ENCODE data around the gene LRP1. TPM values are rescaled to one million over a fixed set of nuclear protein-coding genes. Genes with fewer than 3 reads are reported as not detected.

Gene LRP1
- total RNA-seq, 1 experiment from 2014 or later: 12.4 TPM

- H3K27ac Mint-ChIP-seq (ENCODE audit: unreplicated experiment): no peak overlapping the region
- H3K36me3 Mint-ChIP-seq (ENCODE audit: insufficient read depth, unreplicated experiment): peaks cover 18% of the 10 kb centered on the region
- no peaks in the 10 kb centered on the region for H3K4me1 Mint-ChIP-seq (ENCODE audit: low read depth, unreplicated experiment)
- TF ChIP-seq CTCF (IDR thresholded peaks at IDR 0.05; ENCODE audit: unreplicated experiment): no peak
- intact Hi-C loops (cut with micrococcal nuclease; ENCODE audit: unreplicated experiment): no loop called here
- H3K27me3 Mint-ChIP-seq (ENCODE audit: unreplicated experiment): peaks cover 48% of the 10 kb centered on the region
- DNase-seq: no peak
- no TSS peak for BruUV-seq (replicated peaks)
- no peaks in the 10 kb centered on the region for H3K9me3 Mint-ChIP-seq (ENCODE audit: low read depth, unreplicated experiment)
- no peak overlapping the region for H3K4me3 Mint-ChIP-seq (ENCODE audit: low read depth, unreplicated experiment)
- CTCF ChIA-PET: no interaction called here
These were observed 2.7 kb downstream of the LRP1 start for GRCh38 chr12:57130941-57131340.

- Mint-ChIP-seq H3K9me3 (ENCODE audit: low read depth, unreplicated experiment) (no peaks in the 10 kb centered on the region), H3K4me3 (ENCODE audit: low read depth, unreplicated experiment) (no peak overlapping the region), H3K27me3 (ENCODE audit: unreplicated experiment) (peaks cover 48% of the 10 kb centered on the region), H3K27ac (ENCODE audit: unreplicated experiment) (no peak overlapping the region), H3K4me1 (ENCODE audit: low read depth, unreplicated experiment) (no peaks in the 10 kb centered on the region), H3K36me3 (ENCODE audit: insufficient read depth, unreplicated experiment) (peaks cover 17% of the 10 kb centered on the region)
- no peak for TF ChIP-seq CTCF (IDR thresholded peaks at IDR 0.05; ENCODE audit: unreplicated experiment)
- CTCF ChIA-PET: no interaction called here
- intact Hi-C loops (cut with micrococcal nuclease; ENCODE audit: unreplicated experiment): no loop called here
- BruUV-seq (replicated peaks): no TSS peak
- no peak for DNase-seq
These were observed 3.8 kb downstream of the LRP1 start for GRCh38 chr12:57131896-57132744.

GRCh38 chr12:57133013-57133569, 4.8 kb downstream of the LRP1 start:
- H3K27me3 Mint-ChIP-seq (ENCODE audit: unreplicated experiment): peaks cover 48% of the 10 kb centered on the region
- intact Hi-C loops (cut with micrococcal nuclease; ENCODE audit: unreplicated experiment): no loop called here
- CTCF ChIA-PET: no interaction called here
- no peaks in the 10 kb centered on the region for H3K4me1 Mint-ChIP-seq (ENCODE audit: low read depth, unreplicated experiment)
- H3K9me3 Mint-ChIP-seq (ENCODE audit: low read depth, unreplicated experiment): no peaks in the 10 kb centered on the region
- no peak overlapping the region for H3K27ac Mint-ChIP-seq (ENCODE audit: unreplicated experiment)
- H3K36me3 Mint-ChIP-seq (ENCODE audit: insufficient read depth, unreplicated experiment): peaks cover 7% of the 10 kb centered on the region
- TF ChIP-seq CTCF (IDR thresholded peaks at IDR 0.05; ENCODE audit: unreplicated experiment): no peak
- BruUV-seq (replicated peaks): no TSS peak
- H3K4me3 Mint-ChIP-seq (ENCODE audit: low read depth, unreplicated experiment): no peak overlapping the region
- no peak for DNase-seq

GRCh38 chr12:57133916-57134315, 5.6 kb downstream of the LRP1 start:
- BruUV-seq (replicated peaks): no TSS peak
- no peaks in the 10 kb centered on the region for H3K9me3 Mint-ChIP-seq (ENCODE audit: low read depth, unreplicated experiment)
- intact Hi-C loops (cut with micrococcal nuclease; ENCODE audit: unreplicated experiment): no loop called here
- H3K27ac Mint-ChIP-seq (ENCODE audit: unreplicated experiment): no peak overlapping the region
- CTCF ChIA-PET: no interaction called here
- peaks cover 53% of the 10 kb centered on the region for H3K27me3 Mint-ChIP-seq (ENCODE audit: unreplicated experiment)
- DNase-seq: no peak
- H3K4me3 Mint-ChIP-seq (ENCODE audit: low read depth, unreplicated experiment): no peak overlapping the region
- H3K36me3 Mint-ChIP-seq (ENCODE audit: insufficient read depth, unreplicated experiment): peaks cover under 1% of the 10 kb centered on the region
- TF ChIP-seq CTCF (IDR thresholded peaks at IDR 0.05; ENCODE audit: unreplicated experiment): no peak
- no peaks in the 10 kb centered on the region for H3K4me1 Mint-ChIP-seq (ENCODE audit: low read depth, unreplicated experiment)

Data from Calu3 (cell line).